Hepatocyte (in vitro differentiated cells): Measurements from ENCODE around the gene LBP. TPM values are rescaled to one million over a fixed set of nuclear protein-coding genes. Genes with fewer than 3 reads are reported as not detected.
A peak's percentile ranks its signal among the peaks of the same experiment; 100 is the strongest.

Experiments used
- DNase-seq: peaks from one replicate; pipeline ENCODE4 v3.0.0-alpha.2; 2016; ENCODE audit warnings: low spot score
- H2AFZ ChIP-seq: fragments of 200-600 bp; sonication (generic); 2 replicates; pipeline ENCODE4 v1.6.0; 2016; ENCODE audit warnings: antibody characterized with exemption, mild to moderate bottlenecking
- H3K27ac ChIP-seq: fragments of 200-600 bp; sonication (generic); 2 replicates; pipeline ENCODE4 v1.5.1; 2016; ENCODE audit warnings: mild to moderate bottlenecking
- H3K27me3 ChIP-seq: fragments of 200-600 bp; sonication (generic); 2 replicates; pipeline ENCODE4 v1.6.1; 2016
- H3K36me3 ChIP-seq: fragments of 200-600 bp; sonication (generic); replicated peaks from 2 replicates; pipeline ENCODE4 v1.5.1; 2016; ENCODE audit warnings: low read depth; ENCODE audit not compliant: insufficient read depth
- H3K4me1 ChIP-seq: fragments of 200-600 bp; sonication (generic); 2 replicates; pipeline ENCODE4 v1.5.1; 2016; ENCODE audit warnings: mild to moderate bottlenecking, moderate library complexity; ENCODE audit not compliant: insufficient read depth
- H3K4me2 ChIP-seq: fragments of 200-600 bp; sonication (generic); 2 replicates; pipeline ENCODE4 v1.6.0; 2016
- H3K4me3 ChIP-seq: fragments of 200-600 bp; sonication (generic); 2 replicates; pipeline ENCODE4 v1.5.1; 2016; ENCODE audit warnings: mild to moderate bottlenecking
- H3K79me2 ChIP-seq: fragments of 200-600 bp; sonication (generic); 2 replicates; pipeline ENCODE4 v1.6.0; 2017; ENCODE audit warnings: mild to moderate bottlenecking
- H3K9me2 ChIP-seq: fragments of 200-600 bp; sonication (generic); replicated peaks from 2 replicates; pipeline ENCODE4 v1.6.0; 2017; ENCODE audit warnings: mild to moderate bottlenecking; ENCODE audit not compliant: insufficient read depth
- H3K9me3 ChIP-seq: fragments of 200-600 bp; sonication (generic); 2 replicates; pipeline ENCODE4 v1.5.1; 2016; ENCODE audit warnings: low read depth, mild to moderate bottlenecking
- H4K20me1 ChIP-seq: fragments of 200-600 bp; sonication (generic); 2 replicates; pipeline ENCODE4 v1.6.0; 2016; ENCODE audit warnings: mild to moderate bottlenecking; ENCODE audit not compliant: insufficient read depth, poor library complexity, severe bottlenecking
- EZH2 ChIP-seq: fragments of 200-600 bp; sonication (generic); IDR thresholded peaks from 2 replicates; pipeline ENCODE4 v1.6.1; 2016; ENCODE audit warnings: antibody characterized with exemption, mild to moderate bottlenecking, borderline replicate concordance
- EZH2phosphoT487 ChIP-seq: fragments of 200-600 bp; sonication (generic); IDR thresholded peaks from one replicate; pipeline ENCODE4 v1.6.1; 2018; ENCODE audit warnings: antibody characterized with exemption, mild to moderate bottlenecking, low read depth, moderate library complexity; ENCODE audit not compliant: unreplicated experiment, severe bottlenecking
- WGBS: methylation state at CpG from one replicate; pipeline ENCODE4 v1.1.6; 2016; ENCODE audit warnings: low lambda C conversion rate; ENCODE audit errors: missing lambda C conversion rate; 5-methylcytosine and 5-hydroxymethylcytosine counted together
- polyA plus RNA-seq: library from polyadenylated mRNA; unstranded; fragments of >200 nt; fragmentation: Nextera tagmentation; extraction: Ambion mirVana; gene quantifications from 2 replicates; pipeline ENCODE4 v1.2.1, GENCODE V29; 2016
- total RNA-seq: library from RNA; depleted of rRNA; stranded (reverse); fragments of >200 nt; gene quantifications from 2 replicates; pipeline ENCODE4 v1.2.3, GENCODE V29; 2014
- TF ChIP-seq, protein P1 (sequence below): fragments of 200-600 bp; sonication (generic); IDR thresholded peaks from 2 replicates; pipeline ENCODE4 v1.5.1; 2016; ENCODE audit warnings: antibody characterized with exemption, mild to moderate bottlenecking; ENCODE audit not compliant: poor library complexity

Gene LBP
- total RNA-seq (48.4 and 71.5 TPM in 2 replicates), polyA plus RNA-seq (43.0 and 57.2 TPM in 2 replicates)

- H3K27me3 ChIP-seq: no peaks in the 10 kb centered on the region
These were observed at the start of gene LBP for GRCh38 chr20:38346247-38346651. Gene LBP (plus strand): TSS chr20:38346482. CDS start chr20:38346517, 35 bp downstream.

GRCh38 chr20:38297916-38298674, 48.2 kb upstream of the LBP start:
- Histone ChIP-seq H3K27me3 (peaks cover 3% of the 10 kb centered on the region), H3K4me2 (no peak overlapping the region), H3K4me1 (peaks cover 4% of the 10 kb centered on the region), H3K4me3 (no peak overlapping the region), H3K27ac (peak overlapping the region; percentile 75), H2AFZ (no peak overlapping the region), H3K9me3 (no peaks in the 10 kb centered on the region), H3K9me2 (no peaks in the 10 kb centered on the region), H4K20me1 (no peaks in the 10 kb centered on the region), H3K79me2 (no peaks in the 10 kb centered on the region), H3K36me3 (no peaks in the 10 kb centered on the region)
- TF ChIP-seq, protein P1, sequence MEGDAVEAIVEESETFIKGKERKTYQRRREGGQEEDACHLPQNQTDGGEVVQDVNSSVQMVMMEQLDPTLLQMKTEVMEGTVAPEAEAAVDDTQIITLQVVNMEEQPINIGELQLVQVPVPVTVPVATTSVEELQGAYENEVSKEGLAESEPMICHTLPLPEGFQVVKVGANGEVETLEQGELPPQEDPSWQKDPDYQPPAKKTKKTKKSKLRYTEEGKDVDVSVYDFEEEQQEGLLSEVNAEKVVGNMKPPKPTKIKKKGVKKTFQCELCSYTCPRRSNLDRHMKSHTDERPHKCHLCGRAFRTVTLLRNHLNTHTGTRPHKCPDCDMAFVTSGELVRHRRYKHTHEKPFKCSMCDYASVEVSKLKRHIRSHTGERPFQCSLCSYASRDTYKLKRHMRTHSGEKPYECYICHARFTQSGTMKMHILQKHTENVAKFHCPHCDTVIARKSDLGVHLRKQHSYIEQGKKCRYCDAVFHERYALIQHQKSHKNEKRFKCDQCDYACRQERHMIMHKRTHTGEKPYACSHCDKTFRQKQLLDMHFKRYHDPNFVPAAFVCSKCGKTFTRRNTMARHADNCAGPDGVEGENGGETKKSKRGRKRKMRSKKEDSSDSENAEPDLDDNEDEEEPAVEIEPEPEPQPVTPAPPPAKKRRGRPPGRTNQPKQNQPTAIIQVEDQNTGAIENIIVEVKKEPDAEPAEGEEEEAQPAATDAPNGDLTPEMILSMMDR: no peak
- no peak for TF ChIP-seq EZH2
- no peak for TF ChIP-seq EZH2phosphoT487
- 96% methylated on average over 7 of the region's 7 CpGs for WGBS
- DNase-seq: no peak

More at GRCh38 chr20:38346247-38346651, at the start of gene LBP:
- Histone ChIP-seq H3K4me2 (no peak within 1 kb of the TSS), H3K79me2 (no peaks in the 10 kb centered on the region), H3K9me3 (no peaks in the 10 kb centered on the region), H4K20me1 (no peaks in the 10 kb centered on the region), H3K27ac (no peak within 1 kb of the TSS), H3K9me2 (no peaks in the 10 kb centered on the region), H3K4me1 (peaks cover 20% of the 10 kb centered on the region), H2AFZ (no peak within 1 kb of the TSS), H3K4me3 (no peak within 1 kb of the TSS), H3K36me3 (no peaks in the 10 kb centered on the region)
- 91% methylated on average over 8 of the region's 8 CpGs for WGBS
- DNase-seq: no peak
- TF ChIP-seq EZH2: no peak
- TF ChIP-seq, protein P1: no peak
- TF ChIP-seq EZH2phosphoT487: no peak

GRCh38 chr20:38298768-38299288, 47.5 kb upstream of the LBP start:
- WGBS: 62% methylated on average over 13 of the region's 13 CpGs
- Histone ChIP-seq H3K36me3 (no peaks in the 10 kb centered on the region), H3K4me1 (peaks cover 4% of the 10 kb centered on the region), H3K9me3 (no peaks in the 10 kb centered on the region), H3K4me2 (no peak overlapping the region), H3K27ac (peak overlapping the region; percentile 75), H3K9me2 (no peaks in the 10 kb centered on the region), H3K79me2 (no peaks in the 10 kb centered on the region), H3K4me3 (no peak overlapping the region), H2AFZ (no peak overlapping the region), H4K20me1 (no peaks in the 10 kb centered on the region), H3K27me3 (peaks cover 8% of the 10 kb centered on the region)
- TF ChIP-seq EZH2 (no peak), EZH2phosphoT487 (no peak)
- TF ChIP-seq, protein P1: no peak
- peak; percentile 41 for DNase-seq
